B cell (primary cell): ENCODE results near the gene NPAS1. TPM values are rescaled to one million over a fixed set of nuclear protein-coding genes. Genes with fewer than 3 reads are reported as not detected.

Experiments used
- ATAC-seq: fragments of 200-7000 bp; cut with Tn5 transposase; one replicate; pipeline ENCODE4 v1.10.0; 2021; ENCODE audit warnings: low read depth, mild to moderate bottlenecking, moderate number of reproducible peaks, moderate library complexity
- CTCF ChIA-PET: fragments of 350-600 bp; sonication (Branson Sonifier 250); formaldehyde crosslinking; loops from one replicate; lab custom pipeline; 2021; ENCODE audit warnings: antibody characterized with exemption, inconsistent platforms; lab: Charles Lee
- POLR2A ChIA-PET: fragments of 350-600 bp; sonication (Branson Sonifier 250); formaldehyde crosslinking; loops from one replicate; lab custom pipeline; 2021; ENCODE audit warnings: antibody characterized with exemption; lab: Charles Lee
- DNase-seq: peaks from one replicate; pipeline ENCODE4 v3.0.0; 2013
- H2AFZ ChIP-seq: 2 replicates; pipeline ENCODE4 v1.6.1; 2012; ENCODE audit warnings: mild to moderate bottlenecking, low read depth, low read length; ENCODE audit not compliant: insufficient read depth, poor library complexity, severe bottlenecking
- H3K27ac ChIP-seq, 2 donors: 1 replicate in 1 of 2; 2 replicates in 1 of 2; pipeline ENCODE4 v1.5.1; 2012 to 2013; ENCODE audit warnings: low read length in 2 of 2, mild to moderate bottlenecking in 2 of 2, moderate library complexity in 1 of 2
- H3K27me3 ChIP-seq, 4 experiments: fragments of 200-600 bp in 1 of 4; sonication (generic) in 1 of 4; replicated peaks in 1 of 4; 1 replicate in 2 of 4; 2 replicates in 2 of 4; pipeline versions ENCODE4 v1.6.1 to v1.7.0; 2013 to 2016; ENCODE audit warnings: low read length in 3 of 4, mild to moderate bottlenecking in 2 of 4, mixed read lengths in 1 of 4, moderate library complexity in 1 of 4; ENCODE audit not compliant: insufficient read depth in 4 of 4, control insufficient read depth in 3 of 4; ENCODE audit errors: control extremely low read depth in 1 of 4
- H3K36me3 ChIP-seq, 2 experiments: replicated peaks in 1 of 2; 1 replicate in 1 of 2; 2 replicates in 1 of 2; pipeline versions ENCODE4 v1.6.1 to v1.7.1; 2013; ENCODE audit warnings: low read length in 1 of 2; ENCODE audit not compliant: insufficient read depth in 2 of 2, control insufficient read depth in 1 of 2; ENCODE audit errors: control extremely low read depth in 1 of 2, extremely low read depth in 1 of 2
- H3K4me1 ChIP-seq, 2 donors: fragments of 200-600 bp in 1 of 2; sonication (generic) in 1 of 2; 1 replicate in 1 of 2; 2 replicates in 1 of 2; pipeline versions ENCODE4 v1.5.1 to v1.6.1; 2013 to 2017; ENCODE audit warnings: low read length in 2 of 2; ENCODE audit not compliant: control insufficient read depth in 2 of 2, insufficient read depth in 2 of 2
- H3K4me2 ChIP-seq: replicated peaks from 2 replicates; pipeline ENCODE3; 2012; ENCODE audit warnings: mild to moderate bottlenecking, low read depth, low read length; ENCODE audit not compliant: poor library complexity, severe bottlenecking
- H3K4me3 ChIP-seq, 5 experiments: fragments of 200-600 bp in 1 of 5; sonication (generic) in 1 of 5; 1 replicate in 3 of 5; 2 replicates in 2 of 5; pipeline versions ENCODE4 v1.5.1 to v1.7.0; 2011 to 2016; ENCODE audit warnings: low read length in 4 of 5, mild to moderate bottlenecking in 4 of 5, low read depth in 2 of 5, control low read depth in 1 of 5, moderate library complexity in 1 of 5; ENCODE audit not compliant: insufficient read depth in 1 of 5; ENCODE audit errors: control extremely low read depth in 1 of 5, extremely low read depth in 1 of 5
- H3K79me2 ChIP-seq: fragments of 200-600 bp; sonication (generic); one replicate; pipeline ENCODE4 v1.6.0; 2016; ENCODE audit warnings: low read length; ENCODE audit not compliant: control insufficient read depth, insufficient read depth
- H3K9ac ChIP-seq: fragments of 200-600 bp; sonication (generic); 2 replicates; pipeline ENCODE4 v1.6.1; 2017; ENCODE audit warnings: mild to moderate bottlenecking, low read length, moderate library complexity
- H3K9me3 ChIP-seq, 3 donors: one replicate each; pipeline versions ENCODE4 v1.6.1 to v1.7.1; 2013; ENCODE audit warnings: low read length in 2 of 3; ENCODE audit not compliant: control insufficient read depth in 2 of 3, insufficient read depth in 1 of 3; ENCODE audit errors: control extremely low read depth in 1 of 3
- H4K20me1 ChIP-seq: 2 replicates; pipeline ENCODE4 v1.6.0; 2012; ENCODE audit warnings: mild to moderate bottlenecking, low read length; ENCODE audit not compliant: insufficient read depth, control insufficient read depth, poor library complexity, severe bottlenecking
- H3K27ac Mint-ChIP-seq: one replicate; pipeline ENCODE4 v1.8.0; 2021; ENCODE audit warnings: mixed read lengths
- H3K27me3 Mint-ChIP-seq: one replicate; pipeline ENCODE4 v1.8.0; 2021; ENCODE audit warnings: mixed read lengths
- H3K4me1 Mint-ChIP-seq: one replicate; pipeline ENCODE4 v1.8.0; 2021; ENCODE audit warnings: mixed read lengths
- H3K4me3 Mint-ChIP-seq: one replicate; pipeline ENCODE4 v1.8.0; 2021; ENCODE audit warnings: mixed read lengths
- H3K9me3 Mint-ChIP-seq: one replicate; pipeline ENCODE4 v1.8.0; 2022; ENCODE audit warnings: mixed read lengths; ENCODE audit not compliant: insufficient read depth
- EZH2 ChIP-seq: IDR thresholded peaks from 2 replicates; pipeline ENCODE4 v1.6.1; 2012; ENCODE audit warnings: borderline replicate concordance, low read depth, mild to moderate bottlenecking, moderate library complexity, low read length; ENCODE audit not compliant: insufficient read depth, poor library complexity, severe bottlenecking
- WGBS: methylation state at CpG from one replicate; pipeline ENCODE4 v1.1.5; 2013; ENCODE audit warnings: missing lambda C conversion rate; ENCODE audit not compliant: insufficient coverage; 5-methylcytosine and 5-hydroxymethylcytosine counted together
- intact Hi-C: fragments of 100-400 bp; cut with micrococcal nuclease; formaldehyde crosslinking; loops from one replicate; pipeline ENCODE4 v1.10.0; 2022
- polyA plus RNA-seq: library from polyadenylated mRNA; depleted of rRNA; stranded (reverse); fragments of >200 nt; gene quantifications from 2 replicates; pipeline ENCODE4 v1.2.3, GENCODE V29; 2012
- total RNA-seq, 2 donors: library from RNA; stranded (reverse); fragments of 120-200 nt in 1 of 2; gene quantifications; 1 replicate in 1 of 2; 2 replicates in 1 of 2; pipeline versions ENCODE4 v1.2.3 to v1.2.4, GENCODE V29; 2013 to 2022
- TF ChIP-seq, protein P1 (sequence below): fragments of 200-600 bp; IDR thresholded peaks from one replicate; pipeline ENCODE4 v1.8.0; 2022; ENCODE audit warnings: antibody characterized with exemption, mild to moderate bottlenecking

Gene NPAS1
- total and polyA plus RNA-seq, 2 donors (not counting 1 experiment from before 2014, with no cell fraction given) = 1.1 to 1.7 TPM

DNA sequence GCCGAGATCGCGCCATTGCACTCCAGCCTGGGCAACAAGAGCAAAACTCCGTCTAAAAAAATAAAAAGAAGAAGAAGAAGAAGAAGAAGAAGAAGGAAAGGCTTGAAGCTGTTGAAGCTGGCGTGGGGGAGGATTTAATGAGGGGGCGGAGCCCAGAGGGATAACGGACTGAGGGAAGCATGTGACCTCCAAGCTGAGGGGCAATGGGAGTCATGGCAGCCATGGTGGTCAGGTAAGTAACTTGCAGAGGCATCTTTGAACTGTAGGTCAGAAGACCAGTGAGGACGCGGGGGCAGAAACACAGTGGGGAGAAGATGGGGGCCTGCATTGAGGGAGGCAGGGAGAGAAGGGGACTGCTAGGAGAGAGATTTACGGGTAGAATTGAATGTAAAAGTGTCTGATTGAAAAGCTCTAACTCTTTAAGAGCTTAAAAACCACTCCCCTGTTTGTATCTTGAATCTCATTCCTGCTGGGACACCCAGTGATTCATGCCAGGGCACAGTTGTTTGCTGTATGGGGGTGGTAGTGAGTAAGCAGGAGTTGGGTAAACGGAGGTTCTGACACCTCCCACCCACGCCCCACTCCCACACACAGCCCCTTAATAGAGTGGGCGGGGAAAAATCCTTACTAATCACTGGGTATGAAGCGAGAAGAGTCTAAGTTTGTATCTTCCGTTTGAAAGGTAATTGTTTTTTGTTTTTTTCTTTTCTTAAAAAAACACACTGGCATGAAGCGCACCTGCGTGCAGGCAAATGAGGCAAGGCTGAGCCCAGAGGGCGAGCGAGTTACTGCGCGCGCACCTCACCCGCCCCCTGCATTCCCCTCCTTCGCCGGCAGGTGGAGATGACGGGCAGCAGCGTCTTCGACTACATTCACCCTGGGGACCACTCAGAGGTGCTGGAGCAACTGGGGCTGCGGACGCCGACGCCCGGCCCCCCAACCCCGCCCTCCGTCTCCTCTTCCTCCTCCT lies 15.8 kb downstream of the NPAS1 start:
- intact Hi-C loops = loop anchor here (1.0 to 5.0 kb wide), 4 partner anchors 13 to 192 kb away; partner anchors contain the start of gene TMEM160
- no peaks in the 10 kb centered on the region for H3K9me3 Mint-ChIP-seq
- Histone ChIP-seq H3K27ac (no peak overlapping the region), H2AFZ (peak overlapping the region; percentile 90), H4K20me1 (no peaks in the 10 kb centered on the region), H3K9ac (peak overlapping the region; percentile 72), H3K79me2 (no peaks in the 10 kb centered on the region), H3K9me3 (peaks cover 0 to 6% (median 0%) of the 10 kb centered on the region in 3 donors), H3K36me3 (no peaks in the 10 kb centered on the region), H3K4me1 (peaks cover 18 to 19% of the 10 kb centered on the region in 2 donors), H3K4me2 (peak overlapping the region; percentile 91), H3K4me3 (peak overlapping the region; percentile 36 to 69 (median 56)), H3K27me3 (peaks cover 0 to 20% (median 1%) of the 10 kb centered on the region in 4 experiments)
- CTCF ChIA-PET = interaction anchor here (0.6 to 3.5 kb wide), 16 partner anchors 13 to 1078 kb away, joined by 3 to 27 read pairs (median 4); partner anchors contain the start of gene TMEM160
- peak overlapping the region; percentile 80 for H3K27ac Mint-ChIP-seq
- 9% methylated on average over 30 of the region's 35 CpGs for WGBS
- POLR2A ChIA-PET = interaction anchor here (1.0 to 1.4 kb wide), 2 partner anchors 76 to 239 kb away, joined by 3 read pairs; no protein-coding TSS in a partner anchor
- H3K4me1 Mint-ChIP-seq = peaks cover 20% of the 10 kb centered on the region
- no peak for TF ChIP-seq EZH2
- TF ChIP-seq, protein P1, sequence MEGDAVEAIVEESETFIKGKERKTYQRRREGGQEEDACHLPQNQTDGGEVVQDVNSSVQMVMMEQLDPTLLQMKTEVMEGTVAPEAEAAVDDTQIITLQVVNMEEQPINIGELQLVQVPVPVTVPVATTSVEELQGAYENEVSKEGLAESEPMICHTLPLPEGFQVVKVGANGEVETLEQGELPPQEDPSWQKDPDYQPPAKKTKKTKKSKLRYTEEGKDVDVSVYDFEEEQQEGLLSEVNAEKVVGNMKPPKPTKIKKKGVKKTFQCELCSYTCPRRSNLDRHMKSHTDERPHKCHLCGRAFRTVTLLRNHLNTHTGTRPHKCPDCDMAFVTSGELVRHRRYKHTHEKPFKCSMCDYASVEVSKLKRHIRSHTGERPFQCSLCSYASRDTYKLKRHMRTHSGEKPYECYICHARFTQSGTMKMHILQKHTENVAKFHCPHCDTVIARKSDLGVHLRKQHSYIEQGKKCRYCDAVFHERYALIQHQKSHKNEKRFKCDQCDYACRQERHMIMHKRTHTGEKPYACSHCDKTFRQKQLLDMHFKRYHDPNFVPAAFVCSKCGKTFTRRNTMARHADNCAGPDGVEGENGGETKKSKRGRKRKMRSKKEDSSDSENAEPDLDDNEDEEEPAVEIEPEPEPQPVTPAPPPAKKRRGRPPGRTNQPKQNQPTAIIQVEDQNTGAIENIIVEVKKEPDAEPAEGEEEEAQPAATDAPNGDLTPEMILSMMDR = peak; percentile 97
- peak; percentile 97 for DNase-seq
- H3K4me3 Mint-ChIP-seq = peak overlapping the region; percentile 93
- H3K27me3 Mint-ChIP-seq = peaks cover 13% of the 10 kb centered on the region
- ATAC-seq = peak; percentile 98
